GM20431 (cell line): ENCODE results near the gene ACER2.

Experiments
- in situ Hi-C: fragments of 300-500 bp; cut with MseI, MboI; formaldehyde crosslinking; loops from one replicate; pipeline ENCODE4 v1.15.0; 2020; ENCODE audit warnings: low sequenced_read_pairs; ENCODE audit not compliant: unreplicated experiment

ACER2 gene

DNA sequence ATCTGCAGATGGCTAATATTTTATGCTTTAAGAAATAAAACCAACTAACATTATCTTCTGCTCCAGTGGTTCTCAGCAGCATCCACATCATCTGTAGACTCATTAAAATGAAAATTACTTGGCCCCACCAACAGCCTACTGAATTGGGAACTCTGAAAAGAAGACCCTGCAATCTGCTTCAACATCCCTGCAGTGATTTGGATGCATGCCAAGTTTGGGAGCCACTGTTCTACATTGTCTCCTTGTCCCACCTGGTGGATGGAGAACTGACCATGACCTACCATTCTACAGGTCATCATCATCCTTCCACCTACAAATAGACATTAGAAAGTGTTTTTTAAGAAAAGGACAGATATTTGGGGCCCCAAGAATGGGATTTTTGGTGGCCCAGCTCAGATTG is 71.1 kb downstream of the ACER2 start:
- in situ Hi-C loops = no loop called here

DNA sequence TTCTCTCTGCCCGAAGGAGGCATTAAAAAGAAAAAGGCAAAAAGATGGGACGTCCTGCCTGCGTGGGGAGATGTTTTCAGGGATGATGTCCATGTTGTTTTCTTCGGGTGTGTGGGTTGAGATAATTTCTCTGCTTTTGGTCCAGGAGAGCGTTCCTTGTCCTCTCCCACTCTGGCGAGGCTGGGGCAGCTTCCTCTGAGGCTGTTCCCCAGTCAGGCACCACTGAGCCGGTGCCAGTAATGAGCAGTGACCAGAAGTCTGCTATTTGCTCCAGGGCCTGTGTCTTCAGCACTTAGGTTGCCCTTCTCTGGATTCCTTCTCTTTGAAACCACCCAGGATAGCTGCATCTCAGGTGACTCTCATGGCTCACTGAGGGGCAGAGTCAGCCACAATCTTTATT is 71.5 kb downstream of the ACER2 start:
- in situ Hi-C loops = no loop called here

DNA sequence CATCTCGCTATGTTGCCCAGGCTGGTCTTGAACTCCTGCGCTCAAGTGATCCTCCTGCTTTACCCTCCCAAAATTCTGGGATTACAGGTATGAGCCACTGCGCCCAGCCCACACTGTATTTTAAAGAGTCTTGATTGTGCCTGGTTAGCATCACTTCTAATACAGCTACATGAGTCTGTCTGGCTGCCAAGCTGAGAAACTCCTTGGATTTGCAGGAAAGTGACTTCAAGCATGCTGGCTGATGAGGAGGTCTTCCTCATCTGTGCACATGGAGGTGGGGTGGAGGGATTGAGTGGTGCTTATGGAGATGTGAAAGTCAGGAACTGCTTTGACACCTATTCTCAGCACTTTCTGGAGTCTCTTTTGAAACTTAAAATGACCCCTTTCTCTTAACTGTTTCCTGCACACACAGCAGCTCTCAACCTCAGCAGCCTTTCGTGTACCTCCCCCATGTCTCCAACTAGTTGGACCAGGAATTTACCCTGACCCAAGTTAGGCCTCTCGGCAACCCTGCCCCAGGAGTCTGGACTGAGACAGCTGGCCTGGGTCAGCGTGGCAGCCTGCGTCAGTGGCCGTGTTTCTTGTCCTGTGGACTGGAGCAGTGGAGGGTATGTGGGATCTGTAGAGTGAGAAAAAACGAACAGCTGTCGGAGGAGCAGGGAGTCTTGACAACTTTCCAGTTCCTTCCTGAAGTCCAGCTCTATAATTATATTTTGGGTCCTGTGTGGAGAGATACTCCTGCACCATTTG is 72.5 kb downstream of the ACER2 start:
- in situ Hi-C loops = no loop called here

DNA sequence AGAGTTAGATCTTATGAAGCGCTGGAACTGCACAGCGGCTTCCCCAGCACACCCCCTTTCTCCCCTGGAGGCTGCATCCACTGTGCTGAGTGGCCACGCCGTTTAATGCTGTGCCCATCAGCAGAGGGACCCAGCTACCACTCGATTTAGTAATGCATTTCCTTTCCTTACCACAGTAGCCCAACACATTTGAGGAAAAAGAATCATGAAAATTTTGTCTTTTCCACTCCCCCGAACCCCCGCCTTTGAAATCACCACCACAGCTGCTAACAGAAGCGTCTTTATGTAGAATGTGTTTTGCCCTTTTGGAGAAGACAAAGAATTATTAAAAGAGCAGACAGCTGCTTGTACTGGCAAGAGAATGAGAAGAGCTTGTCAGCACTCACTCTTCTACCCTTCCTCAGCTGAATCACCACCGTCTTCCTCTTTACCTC is 73.2 kb downstream of the ACER2 start:
- in situ Hi-C loops = no loop called here

DNA sequence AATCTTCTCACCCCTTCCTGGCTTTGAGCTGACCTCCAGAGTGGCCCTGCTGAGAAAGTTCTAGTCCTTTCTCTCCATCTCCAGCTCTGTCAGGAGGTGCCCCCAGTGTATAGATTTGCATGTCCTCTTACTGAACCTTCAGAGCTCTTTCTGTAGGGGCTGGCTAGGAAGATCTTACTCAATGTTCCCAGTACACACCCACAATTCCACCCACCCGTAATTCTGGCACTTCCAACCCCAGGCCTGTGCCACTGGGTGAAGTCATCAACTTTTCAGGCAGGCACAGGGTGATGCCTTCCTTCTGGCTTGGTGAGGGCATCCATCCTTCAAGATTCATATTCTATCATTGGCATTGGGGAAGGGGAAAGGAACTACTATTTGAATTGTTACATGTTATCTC is 75.9 kb downstream of the ACER2 start:
- in situ Hi-C loops = no loop called here

DNA sequence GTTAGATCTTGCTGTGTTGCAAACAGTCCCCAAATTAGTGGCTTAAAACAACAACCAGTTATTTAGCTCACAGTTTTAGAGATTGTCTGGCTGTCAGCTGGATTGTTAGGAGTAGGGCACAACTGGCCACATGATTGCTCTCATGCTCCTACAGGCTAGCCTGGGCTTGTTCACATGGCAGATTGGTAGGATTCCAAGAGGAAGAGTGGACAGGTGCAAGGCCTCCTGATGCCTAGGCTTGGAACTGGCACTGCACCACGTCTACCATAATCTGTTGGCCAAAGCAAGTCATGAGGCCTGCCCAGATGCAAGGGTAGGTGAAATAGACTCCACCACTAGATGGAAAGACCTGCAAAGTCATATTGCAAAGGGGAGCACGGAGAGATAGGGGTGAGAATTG is 76.4 kb downstream of the ACER2 start:
- in situ Hi-C loops = no loop called here

DNA sequence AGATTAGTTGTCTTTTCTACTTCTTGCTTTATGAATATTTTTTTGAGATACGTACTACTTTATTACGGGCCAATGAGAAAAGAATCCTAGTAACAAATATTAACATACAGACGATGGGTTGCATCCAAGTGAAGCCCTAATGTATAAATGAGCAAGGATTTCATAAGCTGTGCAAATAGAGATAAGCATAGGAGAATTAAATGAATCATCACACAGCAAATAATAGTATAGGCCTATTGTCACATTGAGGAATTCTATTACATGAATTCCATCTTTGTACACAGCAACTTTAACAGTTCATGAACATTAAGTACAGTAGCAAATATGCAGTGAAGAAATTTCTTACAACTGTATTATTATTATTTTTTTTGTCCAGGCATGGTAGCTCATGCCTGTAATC is 78.0 kb downstream of the ACER2 start:
- in situ Hi-C loops = no loop called here

DNA sequence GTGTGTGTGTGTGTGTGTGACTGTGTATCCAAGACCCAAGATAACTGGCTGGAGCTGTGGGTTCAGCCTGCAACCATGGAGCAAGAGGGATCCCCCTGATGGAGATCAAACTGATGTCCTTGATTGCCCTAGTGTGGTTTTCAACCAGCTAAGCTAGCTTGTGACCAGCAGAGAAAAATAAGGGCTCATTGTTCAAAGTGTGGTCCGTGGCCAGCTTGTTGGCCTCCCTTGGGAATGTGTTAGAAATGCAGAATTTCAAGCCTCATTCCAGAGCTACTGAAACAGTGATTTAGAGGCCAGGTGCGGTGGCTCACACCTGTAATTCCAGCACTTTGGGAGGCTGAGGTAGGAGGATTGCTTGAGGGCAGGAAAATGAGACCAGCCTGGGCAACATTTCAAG is 79.9 kb downstream of the ACER2 start:
- in situ Hi-C loops = no loop called here

DNA sequence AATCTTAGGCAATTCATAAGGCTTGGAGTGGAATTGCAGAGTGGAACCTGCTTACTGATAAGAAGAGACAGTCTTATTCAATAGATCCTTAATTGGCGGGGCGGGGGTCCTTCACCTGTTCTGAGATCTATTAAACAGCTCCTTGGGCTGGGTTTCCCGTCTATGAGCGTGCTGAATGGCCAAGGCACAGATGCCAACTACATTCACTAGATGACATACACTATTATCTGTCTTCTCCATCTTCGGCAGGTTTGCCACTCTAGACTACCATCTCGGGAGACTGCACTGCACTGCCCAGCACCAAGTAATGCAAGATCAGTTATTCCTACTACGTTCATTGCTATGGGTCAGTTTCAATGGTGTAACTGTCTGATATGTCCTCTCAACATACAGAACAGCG is 81.5 kb downstream of the ACER2 start:
- in situ Hi-C loops = no loop called here

DNA sequence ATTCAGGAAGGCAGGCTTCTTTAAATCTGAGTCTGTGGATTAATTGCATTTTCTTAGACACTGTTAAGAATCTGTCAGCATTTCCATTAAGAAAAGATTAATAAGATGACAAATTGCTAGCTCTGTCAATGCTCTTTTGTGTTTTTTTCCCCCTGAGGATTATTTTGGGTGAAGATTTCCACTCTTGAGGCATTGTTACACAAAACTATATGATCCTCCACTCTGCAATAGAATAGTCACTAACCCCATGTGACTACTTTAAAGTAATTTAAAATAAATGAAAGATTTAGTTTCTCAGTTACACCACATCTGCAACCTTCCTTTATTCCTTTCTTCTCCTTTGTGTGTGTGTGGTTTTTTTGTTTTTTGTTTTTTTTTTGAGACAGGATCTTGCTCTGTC is 82.0 kb downstream of the ACER2 start:
- in situ Hi-C loops = no loop called here

DNA sequence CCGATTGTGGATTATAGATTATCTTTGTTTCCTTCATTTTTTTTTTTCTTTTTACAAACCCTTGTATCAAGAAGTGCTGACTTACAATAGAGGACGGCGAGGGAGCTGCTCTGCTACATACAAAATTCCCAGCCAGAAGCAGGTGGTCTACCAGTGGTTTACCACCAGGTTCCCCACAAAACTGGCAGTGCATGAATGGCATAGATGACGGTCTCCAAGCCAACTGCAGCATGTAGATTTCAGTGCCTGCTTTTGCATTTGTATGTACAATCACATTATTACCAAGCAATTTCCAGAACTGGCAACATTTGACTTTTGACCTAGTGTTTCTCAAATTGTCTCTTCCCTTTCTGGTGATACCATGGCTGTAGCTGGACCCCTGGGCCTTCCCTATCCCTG is 84.0 kb downstream of the ACER2 start:
- in situ Hi-C loops = no loop called here

DNA sequence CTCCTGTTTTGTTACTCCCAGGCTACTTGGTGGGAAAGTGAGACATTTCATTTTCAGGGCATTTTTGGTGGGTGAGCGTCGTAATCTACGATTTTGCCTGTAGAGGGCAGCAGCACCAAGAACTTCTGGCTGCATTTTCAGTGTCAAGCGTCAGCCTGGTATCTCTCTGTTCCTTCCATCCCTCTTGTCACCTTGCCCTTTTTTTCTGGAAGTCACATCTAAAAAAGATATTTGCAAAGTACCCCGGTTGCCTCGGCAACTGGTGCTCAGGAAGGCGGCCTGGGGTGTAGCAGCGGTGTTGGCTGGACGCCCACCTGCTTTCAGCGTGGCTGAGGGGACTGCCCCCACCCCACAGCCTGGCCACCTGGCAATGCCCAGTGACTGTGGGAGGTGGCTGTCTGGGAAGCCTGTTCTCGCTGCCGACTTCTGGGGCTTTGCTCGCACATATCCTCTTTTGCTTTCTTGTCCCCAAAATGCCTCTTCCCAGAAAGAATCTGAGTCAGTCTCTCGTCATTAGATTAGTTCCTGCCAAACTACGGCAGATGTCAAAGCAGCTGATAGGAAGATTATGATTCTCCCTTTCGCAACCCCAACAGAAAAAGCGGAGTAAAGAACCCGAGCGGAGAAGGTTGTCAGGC is 84.5 kb downstream of the ACER2 start:
- in situ Hi-C loops = no loop called here

DNA sequence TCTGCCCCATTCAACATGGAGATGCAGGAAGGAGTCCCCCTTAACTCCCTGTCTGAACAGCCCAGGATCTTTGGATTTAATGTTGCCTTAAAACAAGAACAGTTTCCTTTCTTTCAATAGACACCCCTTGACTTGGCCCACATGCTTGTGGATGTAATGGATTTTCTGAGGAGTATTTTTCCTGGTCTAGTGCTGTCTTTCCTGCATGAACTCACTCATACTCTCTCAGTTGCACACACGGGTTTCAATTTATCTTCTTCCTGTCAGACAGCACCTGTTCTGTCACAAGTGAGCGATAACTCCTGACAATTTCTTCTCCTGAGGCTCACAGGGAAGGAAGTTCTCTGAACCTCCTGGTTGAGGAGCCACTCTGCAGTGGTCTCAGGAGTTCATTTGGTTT is 85.1 kb downstream of the ACER2 start:
- in situ Hi-C loops = no loop called here

DNA sequence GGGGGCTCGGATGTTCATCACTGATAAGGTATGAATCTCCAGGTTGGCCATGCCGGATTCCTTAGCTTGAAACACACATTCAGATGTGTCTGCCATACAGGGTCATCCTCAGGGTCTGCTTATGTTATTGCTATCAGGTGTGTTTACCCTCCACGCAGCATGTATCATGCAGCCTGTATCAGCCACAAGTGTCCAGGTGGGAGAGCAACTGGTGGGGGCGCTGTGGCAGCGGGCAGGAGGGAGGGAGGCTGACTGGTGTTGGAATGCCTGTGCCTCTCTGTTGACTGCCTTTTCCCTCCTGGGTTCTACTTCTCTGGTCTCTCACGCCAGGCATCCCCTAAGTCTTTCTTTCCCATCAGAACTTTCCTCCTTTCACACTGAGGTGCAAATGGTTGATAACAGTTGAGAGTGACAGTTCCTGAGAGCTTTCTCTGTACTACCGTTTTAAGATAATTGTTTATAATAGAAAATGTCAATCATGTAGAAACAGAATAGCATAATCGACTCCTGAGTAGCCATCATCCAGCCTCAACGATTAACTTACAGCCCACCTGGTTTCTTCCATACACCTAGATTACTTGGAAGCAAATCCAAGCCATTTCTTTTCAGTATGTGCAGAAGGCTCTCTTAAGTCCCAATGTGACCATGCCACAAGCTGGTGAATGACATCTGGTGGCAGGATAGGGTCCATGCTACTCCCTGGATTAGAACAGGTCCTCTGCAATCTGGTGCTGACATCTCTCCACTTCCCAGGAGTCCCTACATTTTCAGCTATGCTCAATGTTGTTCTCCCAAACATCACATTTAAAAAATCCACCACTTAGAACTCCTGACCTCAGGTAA is 86.6 kb downstream of the ACER2 start:
- in situ Hi-C loops = no loop called here

DNA sequence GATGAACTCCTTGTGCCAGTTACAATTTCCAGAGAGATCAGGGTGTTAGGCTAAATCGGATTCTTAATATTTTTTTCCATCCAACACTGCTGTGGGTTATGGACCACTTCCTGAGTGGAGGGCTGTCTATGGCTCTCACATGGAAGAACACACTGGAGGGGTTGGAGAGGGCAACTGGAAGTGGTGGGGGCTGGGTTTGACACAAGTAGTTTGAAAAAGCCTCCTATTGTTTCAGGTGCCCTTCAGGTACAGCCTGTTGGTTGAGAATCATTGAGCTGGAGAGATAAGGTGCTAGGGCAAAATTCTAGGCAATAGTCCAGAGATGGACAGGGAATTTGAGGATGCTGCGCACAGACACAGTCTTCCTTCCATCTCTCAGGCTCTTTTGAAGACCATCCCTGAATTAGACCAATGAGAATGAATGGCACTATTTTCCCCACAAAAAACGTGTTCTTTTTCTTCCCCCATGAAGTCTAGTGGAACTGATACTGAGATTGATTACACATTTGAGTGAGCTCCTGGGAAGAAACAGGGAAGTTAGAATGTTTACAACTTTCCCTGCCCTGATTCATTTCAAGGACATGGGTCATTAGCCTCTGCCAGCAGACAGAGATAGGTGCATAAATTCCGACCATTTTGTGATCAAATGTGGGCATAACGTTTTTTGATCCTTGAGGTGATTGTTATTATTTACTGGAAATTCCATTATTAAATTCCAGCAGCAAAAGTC is 87.7 kb downstream of the ACER2 start:
- in situ Hi-C loops = no loop called here

DNA sequence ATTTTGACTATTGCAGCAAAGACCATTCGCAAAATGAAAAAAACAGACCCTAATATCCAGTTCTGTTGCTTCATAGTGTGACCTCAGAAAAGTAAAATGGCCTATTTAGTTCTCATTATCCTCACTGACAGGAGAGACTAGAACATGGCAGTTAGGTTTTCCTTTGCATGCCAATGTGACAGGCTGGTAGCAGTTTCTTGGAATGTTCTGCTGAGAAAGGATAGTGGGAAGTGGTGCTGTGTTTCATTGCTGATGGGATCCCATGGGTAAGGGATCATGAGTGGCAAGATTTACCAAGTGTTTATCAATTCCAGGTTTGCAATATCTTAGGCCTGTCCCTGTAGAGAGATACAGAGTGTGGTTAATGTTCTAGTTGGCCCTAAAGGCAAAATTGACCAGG is 88.5 kb downstream of the ACER2 start:
- in situ Hi-C loops = no loop called here

DNA sequence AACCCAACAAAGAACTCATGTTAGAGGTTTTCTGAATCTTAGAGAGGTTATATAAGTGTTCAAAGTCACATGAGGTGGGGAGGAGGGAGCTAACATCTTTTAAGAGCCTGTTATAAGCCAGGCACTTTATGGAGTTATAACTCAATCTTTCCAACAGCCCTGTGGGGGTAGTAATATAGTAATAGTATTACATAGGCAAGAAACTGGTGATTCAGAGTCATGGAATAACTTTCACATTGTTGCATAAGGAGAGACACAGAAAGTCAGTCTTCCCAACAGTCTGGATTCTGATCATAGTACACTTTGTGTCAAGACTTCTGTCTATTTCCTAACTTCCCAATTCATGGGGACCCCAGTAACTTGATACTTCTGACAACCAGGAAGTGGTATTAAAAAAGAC is 89.2 kb downstream of the ACER2 start:
- in situ Hi-C loops = no loop called here
